ENCODE data around the gene HIBCH.
"Not testable (repeated sequence)": the region's sequence is repeated elsewhere in the genome, so short reads cannot be mapped to it uniquely, and the experiment has no call there.

HIBCH gene

DNA sequence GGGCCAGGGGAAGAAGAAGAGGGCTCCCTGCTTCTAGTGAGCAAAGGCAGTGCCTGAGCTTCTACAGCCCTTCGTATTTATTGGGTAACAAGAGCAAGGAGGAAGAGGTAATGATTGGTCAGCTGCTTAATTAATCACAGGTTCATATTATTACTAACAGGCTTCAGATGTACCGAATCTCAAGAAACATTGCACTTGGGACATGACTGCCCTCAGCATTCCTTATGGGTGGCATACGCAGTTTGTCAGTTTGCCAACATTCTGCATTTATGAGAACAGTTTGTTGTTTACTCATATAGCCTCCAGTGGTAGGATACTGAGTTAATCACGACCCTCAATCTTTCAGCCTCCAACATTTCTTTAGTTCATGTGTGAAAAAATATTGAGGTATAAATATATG is 84.5 kb downstream of the HIBCH start:
- H3K4me2 ChIP-seq = no peak overlapping the region
- no peak overlapping the region for H2AFZ ChIP-seq (ENCODE audit: low read depth)
- H3K36me3 ChIP-seq (ENCODE audit: insufficient read depth) = no peaks in the 10 kb centered on the region
- H3K4me3 ChIP-seq (IDR thresholded peaks at IDR 0.05; ENCODE audit: insufficient read depth, low read depth, low read length) = no peak overlapping the region
- H4K20me1 ChIP-seq (ENCODE audit: insufficient read depth) = no peaks in the 10 kb centered on the region
- TF ChIP-seq, protein P1, sequence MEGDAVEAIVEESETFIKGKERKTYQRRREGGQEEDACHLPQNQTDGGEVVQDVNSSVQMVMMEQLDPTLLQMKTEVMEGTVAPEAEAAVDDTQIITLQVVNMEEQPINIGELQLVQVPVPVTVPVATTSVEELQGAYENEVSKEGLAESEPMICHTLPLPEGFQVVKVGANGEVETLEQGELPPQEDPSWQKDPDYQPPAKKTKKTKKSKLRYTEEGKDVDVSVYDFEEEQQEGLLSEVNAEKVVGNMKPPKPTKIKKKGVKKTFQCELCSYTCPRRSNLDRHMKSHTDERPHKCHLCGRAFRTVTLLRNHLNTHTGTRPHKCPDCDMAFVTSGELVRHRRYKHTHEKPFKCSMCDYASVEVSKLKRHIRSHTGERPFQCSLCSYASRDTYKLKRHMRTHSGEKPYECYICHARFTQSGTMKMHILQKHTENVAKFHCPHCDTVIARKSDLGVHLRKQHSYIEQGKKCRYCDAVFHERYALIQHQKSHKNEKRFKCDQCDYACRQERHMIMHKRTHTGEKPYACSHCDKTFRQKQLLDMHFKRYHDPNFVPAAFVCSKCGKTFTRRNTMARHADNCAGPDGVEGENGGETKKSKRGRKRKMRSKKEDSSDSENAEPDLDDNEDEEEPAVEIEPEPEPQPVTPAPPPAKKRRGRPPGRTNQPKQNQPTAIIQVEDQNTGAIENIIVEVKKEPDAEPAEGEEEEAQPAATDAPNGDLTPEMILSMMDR (conservative IDR thresholded peaks at IDR 0.05; ENCODE audit: low read depth, low read length) = no peak
- no peaks in the 10 kb centered on the region for H3K79me2 ChIP-seq (ENCODE audit: insufficient read depth, low read depth)
- H3K27me3 ChIP-seq (ENCODE audit: insufficient read depth, low read depth) = no peaks in the 10 kb centered on the region
- H3K9ac ChIP-seq = no peak overlapping the region
- H3K27ac ChIP-seq = no peak overlapping the region
- H3K4me1 ChIP-seq (ENCODE audit: low read depth, poor library complexity, severe bottlenecking) = no peaks in the 10 kb centered on the region

DNA sequence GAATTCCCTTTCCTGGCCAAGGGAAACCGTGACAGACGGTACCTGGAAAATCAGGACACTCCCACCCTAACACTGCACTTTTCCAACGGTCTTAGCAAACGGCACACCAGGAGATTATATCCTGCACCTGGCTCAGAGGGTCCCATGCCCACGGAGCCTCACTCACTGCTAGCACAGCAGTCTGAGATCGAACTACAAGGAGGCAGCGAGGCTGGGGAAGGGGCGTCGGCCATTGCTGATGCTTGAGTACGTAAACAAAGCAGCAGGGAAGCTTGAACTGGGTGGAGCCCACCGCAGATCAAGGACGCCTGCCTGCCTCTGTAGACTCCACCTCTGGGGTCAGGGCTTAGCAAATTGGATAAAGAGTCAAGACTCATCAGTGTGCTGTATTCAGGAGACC is 95.6 kb downstream of the HIBCH start:
- H3K4me2 ChIP-seq; H3K27me3 ChIP-seq (ENCODE audit: insufficient read depth, low read depth); H3K4me3 ChIP-seq (IDR thresholded peaks at IDR 0.05; ENCODE audit: insufficient read depth, low read depth, low read length); H2AFZ ChIP-seq (ENCODE audit: low read depth); H3K27ac ChIP-seq; H3K9ac ChIP-seq; H3K36me3 ChIP-seq (ENCODE audit: insufficient read depth); H3K4me1 ChIP-seq (ENCODE audit: low read depth, poor library complexity, severe bottlenecking); H4K20me1 ChIP-seq (ENCODE audit: insufficient read depth); H3K79me2 ChIP-seq (ENCODE audit: insufficient read depth, low read depth): not testable (repeated sequence)

DNA sequence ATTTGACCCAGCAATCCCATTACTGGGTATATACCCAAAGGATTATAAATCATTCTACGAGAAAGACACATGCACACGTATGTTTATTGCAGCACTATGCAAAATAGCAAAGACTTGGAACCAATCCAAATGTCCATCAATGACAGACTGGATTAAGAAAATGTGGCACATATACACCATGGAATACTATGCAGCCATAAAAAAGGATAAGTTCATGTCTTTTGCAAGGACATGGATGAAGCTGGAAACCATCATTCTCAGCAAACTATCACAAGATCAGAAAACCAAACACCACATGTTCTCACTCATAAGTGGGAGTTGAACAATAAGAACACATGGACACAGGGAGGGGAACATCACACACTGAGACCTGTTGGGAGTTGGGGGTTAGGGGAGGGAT is 96.9 kb downstream of the HIBCH start:
- not testable (repeated sequence) for H3K79me2 ChIP-seq (ENCODE audit: insufficient read depth, low read depth); H3K27ac ChIP-seq; H3K4me3 ChIP-seq (IDR thresholded peaks at IDR 0.05; ENCODE audit: insufficient read depth, low read depth, low read length); H3K9ac ChIP-seq; H2AFZ ChIP-seq (ENCODE audit: low read depth); H3K4me2 ChIP-seq; H3K27me3 ChIP-seq (ENCODE audit: insufficient read depth, low read depth); H3K4me1 ChIP-seq (ENCODE audit: low read depth, poor library complexity, severe bottlenecking); H4K20me1 ChIP-seq (ENCODE audit: insufficient read depth); H3K36me3 ChIP-seq (ENCODE audit: insufficient read depth)

DNA sequence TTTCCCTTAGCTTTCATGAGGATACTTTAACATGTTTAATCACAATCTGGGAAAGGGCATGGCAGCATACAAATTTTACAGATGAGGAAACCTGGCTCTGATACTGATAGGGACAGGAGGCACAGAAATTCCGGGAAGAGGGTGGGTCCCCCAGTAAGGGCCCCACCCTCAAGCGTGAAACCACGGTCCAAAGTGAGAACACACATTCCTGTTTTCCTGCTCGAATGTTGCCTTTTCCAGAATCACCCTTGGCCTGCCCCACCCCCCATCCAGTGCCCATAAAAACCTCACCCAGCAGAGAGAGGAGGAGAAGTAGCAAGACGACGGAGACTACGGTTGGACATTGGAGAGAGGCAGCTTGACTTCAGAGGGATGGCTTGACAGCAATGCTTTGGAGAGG is 98.2 kb downstream of the HIBCH start:
- H3K4me1 ChIP-seq (ENCODE audit: low read depth, poor library complexity, severe bottlenecking) = peaks cover 13% of the 10 kb centered on the region
- no peaks in the 10 kb centered on the region for H3K36me3 ChIP-seq (ENCODE audit: insufficient read depth)
- H3K79me2 ChIP-seq (ENCODE audit: insufficient read depth, low read depth) = no peaks in the 10 kb centered on the region
- no peak overlapping the region for H2AFZ ChIP-seq (ENCODE audit: low read depth)
- no peak overlapping the region for H3K27ac ChIP-seq
- H3K4me3 ChIP-seq (IDR thresholded peaks at IDR 0.05; ENCODE audit: insufficient read depth, low read depth, low read length) = no peak overlapping the region
- no peak overlapping the region for H3K9ac ChIP-seq
- TF ChIP-seq, protein P1 (conservative IDR thresholded peaks at IDR 0.05; ENCODE audit: low read depth, low read length) = no peak
- H3K27me3 ChIP-seq (ENCODE audit: insufficient read depth, low read depth) = no peaks in the 10 kb centered on the region
- H4K20me1 ChIP-seq (ENCODE audit: insufficient read depth) = no peaks in the 10 kb centered on the region
- no peak overlapping the region for H3K4me2 ChIP-seq

DNA sequence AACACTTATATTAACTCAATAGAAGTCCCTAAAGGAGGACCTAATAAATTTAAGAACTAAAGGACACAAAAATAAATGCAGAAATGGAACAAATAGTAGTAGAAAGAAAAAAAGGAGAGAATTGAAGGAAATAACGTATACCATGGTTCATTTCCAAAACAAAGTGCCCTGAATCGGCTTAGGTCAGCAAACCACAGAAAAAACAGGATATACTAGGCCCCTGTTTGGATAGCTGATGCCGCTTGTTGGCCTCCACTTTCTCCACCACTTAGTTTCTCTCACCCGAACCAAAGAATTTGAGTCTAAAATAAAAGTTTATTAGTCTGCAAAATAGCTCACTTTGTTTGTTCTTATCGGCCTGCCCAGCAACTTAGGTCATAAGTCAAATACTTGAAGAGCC is 100.4 kb downstream of the HIBCH start:
- Histone ChIP-seq H4K20me1 (ENCODE audit: insufficient read depth) (no peaks in the 10 kb centered on the region), H3K36me3 (ENCODE audit: insufficient read depth) (no peaks in the 10 kb centered on the region), H3K4me2 (no peak overlapping the region), H3K4me3 (IDR thresholded peaks at IDR 0.05; ENCODE audit: insufficient read depth, low read depth, low read length) (no peak overlapping the region), H2AFZ (ENCODE audit: low read depth) (no peak overlapping the region), H3K9ac (no peak overlapping the region), H3K4me1 (ENCODE audit: low read depth, poor library complexity, severe bottlenecking) (peaks cover 13% of the 10 kb centered on the region), H3K27ac (no peak overlapping the region), H3K27me3 (ENCODE audit: insufficient read depth, low read depth) (no peaks in the 10 kb centered on the region), H3K79me2 (ENCODE audit: insufficient read depth, low read depth) (no peaks in the 10 kb centered on the region)
- TF ChIP-seq, protein P1 (conservative IDR thresholded peaks at IDR 0.05; ENCODE audit: low read depth, low read length) = no peak
